Bronchial epithelial cell (primary cell): ENCODE data around the gene AKAP1. TPM values are rescaled to one million over a fixed set of nuclear protein-coding genes. Genes with fewer than 3 reads are reported as not detected.
A peak's percentile ranks its signal among the peaks of the same experiment; 100 is the strongest.

ENCODE experiments used
- DNase-seq: peaks from one replicate; pipeline ENCODE4 v3.0.0-alpha.2; 2010; ENCODE audit warnings: low read depth
- FAIRE-seq: peaks from 2 replicates; lab custom pipeline; 2011; peaks lifted over from hg19 to GRCh38; lab: Jason Lieb, UNC
- H3K27me3 ChIP-seq: 2 replicates; pipeline ENCODE4 v1.5.1; 2011; ENCODE audit warnings: low read length; ENCODE audit not compliant: control insufficient read depth, insufficient read depth
- H3K36me3 ChIP-seq: 2 replicates; pipeline ENCODE4 v1.5.1; 2011; ENCODE audit warnings: low read length; ENCODE audit not compliant: control insufficient read depth, insufficient read depth
- H3K4me3 ChIP-seq: 2 replicates; pipeline ENCODE4 v1.5.1; 2011; ENCODE audit warnings: mild to moderate bottlenecking, low read depth, low read length, control low read depth
- CTCF ChIP-seq: IDR thresholded peaks from 2 replicates; pipeline ENCODE4 v1.5.1; 2011; ENCODE audit warnings: mild to moderate bottlenecking, moderate library complexity, low read length, control low read depth, inconsistent platforms; ENCODE audit not compliant: insufficient read depth, severe bottlenecking
- total RNA-seq: library from RNA; depleted of rRNA; stranded (reverse); fragments of >200 nt; gene quantifications from 2 replicates; pipeline ENCODE4 v1.2.1, GENCODE V29; 2014

The AKAP1 gene
- total RNA-seq, 1 donor from 2014 or later, result 30.0 TPM

DNA sequence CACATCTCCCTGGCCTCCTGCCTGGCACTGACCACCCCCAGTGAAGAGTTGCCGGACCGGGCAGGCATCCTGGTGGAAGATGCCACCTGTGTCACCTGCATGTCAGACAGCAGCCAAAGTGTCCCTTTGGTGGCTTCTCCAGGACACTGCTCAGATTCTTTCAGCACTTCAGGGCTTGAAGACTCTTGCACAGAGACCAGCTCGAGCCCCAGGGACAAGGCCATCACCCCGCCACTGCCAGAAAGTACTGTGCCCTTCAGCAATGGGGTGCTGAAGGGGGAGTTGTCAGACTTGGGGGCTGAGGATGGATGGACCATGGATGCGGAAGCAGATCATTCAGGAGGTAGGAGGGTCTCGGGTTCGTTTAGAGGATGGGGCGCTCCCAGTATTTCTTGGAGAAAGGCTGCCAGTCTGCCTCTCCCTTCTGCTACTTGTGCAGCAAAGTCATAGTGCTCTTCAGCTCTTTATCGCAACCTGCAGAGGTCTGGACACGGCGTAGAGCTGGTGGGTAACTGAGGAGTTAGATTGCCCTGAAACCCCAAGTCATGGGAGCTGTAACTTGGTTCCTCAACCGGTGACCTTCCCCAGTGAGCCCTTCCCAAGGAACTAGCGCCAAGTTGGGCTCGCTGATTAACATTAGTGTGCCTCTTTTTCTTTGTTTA is 21.9 kb downstream of the AKAP1 start:
- no peak for TF ChIP-seq CTCF
- Histone ChIP-seq H3K27me3 (no peaks in the 10 kb centered on the region), H3K4me3 (no peak overlapping the region), H3K36me3 (peaks cover 5% of the 10 kb centered on the region)
- no peak for FAIRE-seq
- DNase-seq, result no peak

GRCh38 chr17:57107498-57108101 is 22.6 kb downstream of the AKAP1 start:
- no peak overlapping the region for H3K4me3 ChIP-seq
- DNase-seq (peak; percentile 79), FAIRE-seq (no peak)
- TF ChIP-seq CTCF, result no peak
- H3K36me3 ChIP-seq, result peaks cover 5% of the 10 kb centered on the region
- no peaks in the 10 kb centered on the region for H3K27me3 ChIP-seq

- DNase-seq (no peak), FAIRE-seq (no peak)
- Histone ChIP-seq H3K27me3 (no peaks in the 10 kb centered on the region), H3K4me3 (no peak overlapping the region), H3K36me3 (peaks cover 5% of the 10 kb centered on the region)
- TF ChIP-seq CTCF, result no peak
Observed at GRCh38 chr17:57108671-57109392, 23.8 kb downstream of the AKAP1 start.

- Histone ChIP-seq H3K27me3 (no peaks in the 10 kb centered on the region), H3K4me3 (no peak overlapping the region), H3K36me3 (peaks cover 11% of the 10 kb centered on the region)
- DNase-seq, result peak; percentile 40
- TF ChIP-seq CTCF, result peak; percentile 20
- no peak for FAIRE-seq
Observed at GRCh38 chr17:57109393-57110151, 24.5 kb downstream of the AKAP1 start.

GRCh38 chr17:57110152-57110542 is 25.1 kb downstream of the AKAP1 start:
- Histone ChIP-seq H3K36me3 (peaks cover 13% of the 10 kb centered on the region), H3K27me3 (no peaks in the 10 kb centered on the region), H3K4me3 (no peak overlapping the region)
- TF ChIP-seq CTCF, result no peak
- FAIRE-seq (no peak), DNase-seq (no peak)
